ENCODE measurements around the gene SLC5A1.

- TF ChIP-seq CTCF (conservative IDR thresholded peaks at IDR 0.05) (no peak), ZFX (IDR thresholded peaks at IDR 0.05) (no peak)
These were observed 25.0 kb upstream of the SLC5A1 start for GRCh38 chr22:32018056-32018455.
